GM15510 (cell line): ENCODE measurements around the gene TAS2R20.

Experiments
- POLR2A ChIP-seq: IDR thresholded peaks from 3 replicates; pipeline ENCODE4 v1.6.1; 2011; ENCODE audit warnings: borderline replicate concordance; ENCODE audit not compliant: insufficient read length; ENCODE audit errors: extremely low read depth

TAS2R20 gene

GRCh38 chr12:10998204-10998603 is at the start of gene TAS2R20:
TSS of gene TAS2R20 (minus strand) at chr12:10998304. CDS start at chr12:10997875, 429 bp downstream.
- TF ChIP-seq POLR2A = no peak

- TF ChIP-seq POLR2A = no peak
Observed at GRCh38 chr12:11040162-11040561, 42.1 kb upstream of the TAS2R20 start.

GRCh38 chr12:11039171-11039570 is 41.1 kb upstream of the TAS2R20 start:
- TF ChIP-seq POLR2A = no peak

GRCh38 chr12:11031307-11031706 is 33.2 kb upstream of the TAS2R20 start, which contains the start of gene TAS2R31:
TSS of gene TAS2R31 (minus strand) at chr12:11031407. CDS start at chr12:11031335, 72 bp downstream.
- TF ChIP-seq POLR2A = no peak

- no peak for TF ChIP-seq POLR2A
Observed at GRCh38 chr12:11026118-11026517, 28.0 kb upstream of the TAS2R20 start.

GRCh38 chr12:11023387-11023786 is 25.3 kb upstream of the TAS2R20 start:
- no peak for TF ChIP-seq POLR2A

GRCh38 chr12:11022520-11022919 is 24.4 kb upstream of the TAS2R20 start, which contains the start of gene TAS2R19:
TSS of gene TAS2R19 (minus strand) at chr12:11022620. CDS start at chr12:11022571, 49 bp downstream.
- no peak for TF ChIP-seq POLR2A

- TF ChIP-seq POLR2A = no peak
Observed at GRCh38 chr12:11016937-11017336, 18.8 kb upstream of the TAS2R20 start.

GRCh38 chr12:11015775-11016430 is 17.8 kb upstream of the TAS2R20 start:
- TF ChIP-seq POLR2A = no peak

- no peak for TF ChIP-seq POLR2A
Observed at GRCh38 chr12:11014234-11014633, 16.1 kb upstream of the TAS2R20 start.

GRCh38 chr12:11007608-11008007 is 9.5 kb upstream of the TAS2R20 start:
- no peak for TF ChIP-seq POLR2A

- TF ChIP-seq POLR2A = no peak
Observed at GRCh38 chr12:10994307-10994706, 3.8 kb downstream of the TAS2R20 start.

- TF ChIP-seq POLR2A = no peak
Observed at GRCh38 chr12:10989107-10989506, 9.0 kb downstream of the TAS2R20 start.

GRCh38 chr12:10986812-10987211 is 11.3 kb downstream of the TAS2R20 start, which contains the start of gene TAS2R50:
TSS of gene TAS2R50 (minus strand) at chr12:10986912. CDS start at chr12:10986860, 52 bp downstream.
- no peak for TF ChIP-seq POLR2A

- TF ChIP-seq POLR2A = no peak
Observed at GRCh38 chr12:10982244-10982643, 15.9 kb downstream of the TAS2R20 start.

- TF ChIP-seq POLR2A = no peak
Observed at GRCh38 chr12:10974965-10975364, 23.1 kb downstream of the TAS2R20 start.
